Stimulated activated CD4-positive, alpha-beta T cell treated with anti-CD3 and anti-CD28 coated beads, Interleukin-12 subunit alpha, Interleukin-12 subunit beta, amount 100 ng/mL, for 4 hours (primary cell): ENCODE measurements around the gene SLC9A8.
"Not testable (repeated sequence)": the region's sequence is repeated elsewhere in the genome, so short reads cannot be mapped to it uniquely, and the experiment has no call there.

ENCODE experiments used
- DNase-seq: peaks from one replicate; pipeline ENCODE4 v3.0.0-alpha.2; 2020

SLC9A8 gene

DNA sequence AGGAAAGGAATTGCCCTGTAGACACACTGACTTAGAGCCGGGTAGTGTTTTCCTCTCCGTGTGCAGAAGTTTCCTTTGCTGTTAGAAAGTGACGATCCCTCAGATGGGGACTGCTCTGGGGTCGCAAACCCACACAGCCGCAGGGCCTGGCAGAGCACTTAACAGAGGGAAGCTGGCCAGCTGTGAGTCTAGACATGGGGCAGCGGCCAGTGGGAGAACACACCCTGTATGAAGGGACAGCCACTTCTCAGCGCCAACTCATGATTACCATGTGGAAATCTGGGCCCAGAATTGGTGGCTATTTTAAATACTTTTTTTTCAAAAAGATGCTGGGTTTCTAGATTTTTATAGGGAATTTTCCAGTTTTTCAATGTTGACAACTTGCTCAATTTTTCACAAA is 39.4 kb downstream of the SLC9A8 start:
- no peak for DNase-seq

GRCh38 chr20:49852522-49853080 is 40.0 kb downstream of the SLC9A8 start:
- DNase-seq, result no peak

GRCh38 chr20:49853640-49854039 is 41.0 kb downstream of the SLC9A8 start:
- DNase-seq, result no peak

- DNase-seq, result no peak
Measured at GRCh38 chr20:49854190-49854875, 41.7 kb downstream of the SLC9A8 start.

DNA sequence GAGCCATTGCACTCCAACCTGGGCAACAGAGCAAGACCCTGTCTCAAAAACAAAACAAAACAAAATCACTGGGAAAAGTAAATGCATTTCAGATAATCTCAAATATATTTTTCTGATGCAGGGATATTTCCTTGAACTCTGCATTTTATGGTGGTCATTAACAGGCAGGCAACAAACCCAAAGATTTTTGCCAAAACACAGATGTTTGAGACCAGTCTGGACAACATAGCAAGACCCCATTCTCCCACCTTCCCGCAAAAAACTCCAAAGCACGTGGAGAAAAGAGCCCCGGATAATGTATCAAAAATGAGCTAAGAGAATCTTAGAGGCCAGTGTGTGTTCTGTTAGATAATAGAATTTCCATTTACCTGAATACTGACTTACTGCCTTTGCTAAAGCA is 44.3 kb downstream of the SLC9A8 start:
- no peak for DNase-seq

DNA sequence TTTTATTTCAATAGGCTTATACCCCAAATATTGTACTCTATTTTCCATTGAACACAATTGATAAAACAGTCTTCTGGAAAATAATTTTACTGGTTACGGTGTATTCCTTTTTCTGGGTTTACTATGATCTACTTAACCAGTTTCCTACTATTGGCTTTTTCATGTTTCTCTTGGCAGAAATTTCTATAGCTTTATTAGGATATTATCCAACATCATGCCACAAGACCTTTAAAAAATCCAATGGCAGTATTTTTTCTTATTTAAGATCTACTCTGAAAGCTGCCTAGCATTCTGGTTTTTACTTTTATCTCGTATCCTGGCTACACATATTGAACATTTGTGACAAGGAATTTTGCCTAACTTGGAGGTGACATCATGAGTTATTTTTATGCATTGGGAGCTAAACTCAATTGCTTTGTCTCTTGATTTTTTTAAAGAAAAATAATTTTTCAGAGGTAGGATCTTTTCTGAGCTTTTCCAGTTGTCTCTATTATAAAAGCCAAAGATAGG is 45.5 kb downstream of the SLC9A8 start:
- DNase-seq, result no peak

DNA sequence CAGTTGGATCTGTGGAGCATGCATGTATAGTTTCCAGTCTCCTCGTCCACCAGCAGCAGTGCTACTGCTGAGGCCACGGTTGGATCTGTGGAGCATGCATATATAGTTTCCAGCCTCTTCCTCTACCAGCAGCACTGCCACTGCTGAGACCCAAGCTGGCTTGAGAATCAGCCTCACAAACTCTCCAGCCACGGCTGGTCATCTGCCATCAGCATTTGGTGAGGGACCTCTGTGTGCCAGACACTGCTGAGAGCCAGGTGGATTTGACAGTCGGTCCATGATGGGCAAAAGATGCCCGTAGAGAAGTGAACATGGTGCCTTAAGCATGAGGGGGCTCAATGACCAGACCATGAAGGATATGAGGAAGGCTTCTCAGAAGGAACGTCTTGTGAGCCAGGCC is 46.4 kb downstream of the SLC9A8 start:
- DNase-seq, result no peak

- no peak for DNase-seq
Measured at GRCh38 chr20:49859807-49860206, 47.2 kb downstream of the SLC9A8 start.

GRCh38 chr20:49861232-49861631 is 48.6 kb downstream of the SLC9A8 start:
- DNase-seq, result not testable (repeated sequence)

GRCh38 chr20:49862607-49863200 is 50.1 kb downstream of the SLC9A8 start:
- DNase-seq, result no peak

DNA sequence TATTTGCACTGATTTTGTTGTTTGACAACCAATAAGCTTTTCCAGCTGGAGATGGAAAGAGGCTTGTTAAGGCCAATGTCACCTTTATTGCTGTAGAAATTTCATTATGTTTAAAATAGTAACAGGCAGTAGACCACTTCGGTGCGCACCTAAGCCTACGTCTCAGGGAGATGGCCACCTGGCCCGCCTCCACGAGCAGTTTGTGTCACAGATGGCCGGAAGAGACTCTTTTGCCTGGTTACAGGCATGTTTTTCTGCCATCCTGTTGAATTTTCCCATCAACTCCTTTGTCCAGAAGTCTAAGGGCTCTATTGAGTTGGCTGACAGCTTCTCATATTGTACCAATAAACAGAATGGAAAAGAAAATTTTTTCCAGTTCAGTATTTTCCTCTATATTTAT is 51.0 kb downstream of the SLC9A8 start:
- no peak for DNase-seq

GRCh38 chr20:49865559-49865958 is 52.9 kb downstream of the SLC9A8 start:
- DNase-seq, result no peak

DNA sequence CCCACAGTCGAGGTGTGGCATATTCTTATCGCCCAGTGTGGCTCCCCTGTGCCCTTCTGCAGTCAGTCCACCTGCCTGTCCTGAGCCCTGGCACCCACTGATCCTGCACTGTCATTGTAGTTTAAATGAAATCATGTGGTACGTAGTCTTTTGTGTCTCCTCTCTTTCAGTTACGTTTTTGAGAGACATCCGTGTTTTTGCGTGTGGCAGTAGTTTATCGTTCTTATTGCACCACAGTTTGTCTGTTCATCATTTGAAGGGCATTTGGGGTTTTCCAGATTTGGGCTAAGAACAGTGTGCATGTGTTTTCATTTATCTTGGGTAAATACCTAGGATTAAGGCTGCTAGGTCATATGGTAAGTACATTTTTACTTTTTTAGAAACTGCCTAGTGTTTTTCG is 53.4 kb downstream of the SLC9A8 start:
- no peak for DNase-seq

- no peak for DNase-seq
Measured at GRCh38 chr20:49867453-49868215, 55.0 kb downstream of the SLC9A8 start.

DNA sequence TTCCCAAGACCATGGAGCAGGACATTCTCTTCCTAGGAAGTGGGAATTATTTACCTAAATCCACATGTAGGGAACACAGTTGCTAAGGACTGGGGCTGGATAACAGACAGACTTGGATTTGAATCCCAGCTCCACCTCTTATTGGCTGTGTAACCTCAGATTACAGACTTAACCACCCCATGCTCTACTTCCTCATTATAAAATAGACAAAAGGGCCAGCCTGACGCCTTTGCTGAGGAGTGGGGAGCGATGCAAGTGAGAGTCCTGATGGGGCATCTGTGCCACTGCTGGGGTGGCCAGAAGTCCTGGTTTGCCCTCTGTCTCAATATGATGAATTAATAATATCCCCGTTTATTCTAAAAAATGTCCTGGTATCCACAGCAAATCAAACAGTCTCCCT is 55.9 kb downstream of the SLC9A8 start:
- DNase-seq, result no peak

DNA sequence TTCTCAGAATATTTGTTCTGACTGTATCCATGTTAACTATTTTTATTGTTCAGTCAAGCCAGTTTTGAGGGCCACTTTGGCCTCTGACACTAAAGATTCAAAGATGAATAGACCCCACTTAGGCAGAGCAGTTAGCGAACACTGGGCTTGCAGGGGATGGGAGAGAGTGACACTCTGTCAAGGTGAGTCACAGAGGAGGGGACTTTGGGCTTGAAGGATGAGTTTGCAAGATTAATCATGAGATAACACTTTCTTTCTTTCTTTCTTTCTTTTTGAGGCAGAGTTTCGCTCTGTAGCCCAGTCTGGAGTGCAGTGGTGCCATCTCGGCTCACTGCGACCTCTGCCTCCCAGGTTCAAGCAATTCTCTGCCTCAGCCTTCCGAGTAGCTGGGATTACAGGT is 56.3 kb downstream of the SLC9A8 start:
- DNase-seq, result no peak

DNA sequence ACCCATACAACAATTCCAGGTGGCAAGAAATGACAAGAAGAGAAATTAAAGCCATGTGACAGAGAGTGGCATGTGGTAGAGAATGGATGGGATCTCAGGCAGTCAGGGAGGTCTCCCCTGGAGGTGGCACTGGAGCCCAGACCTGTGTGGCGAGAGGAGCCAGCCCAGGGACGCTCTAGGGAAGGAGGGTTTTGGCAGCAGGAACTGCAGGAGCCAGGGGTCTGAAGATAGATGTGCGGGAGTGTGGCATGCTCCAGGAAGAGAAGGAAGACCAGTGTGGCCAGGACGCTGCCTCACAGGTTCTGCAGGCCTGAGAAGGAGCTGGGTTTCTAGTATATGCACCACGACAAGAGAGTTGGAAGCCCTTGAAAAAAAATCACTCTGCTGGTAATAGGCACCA is 57.6 kb downstream of the SLC9A8 start:
- DNase-seq, result no peak

GRCh38 chr20:49871391-49871948 is 58.8 kb downstream of the SLC9A8 start:
- DNase-seq, result no peak

- no peak for DNase-seq
Measured at GRCh38 chr20:49872056-49872455, 59.4 kb downstream of the SLC9A8 start.

GRCh38 chr20:49874696-49875095 is 62.1 kb downstream of the SLC9A8 start:
- no peak for DNase-seq

GRCh38 chr20:49877386-49877921 is 64.8 kb downstream of the SLC9A8 start:
- DNase-seq, result no peak

DNA sequence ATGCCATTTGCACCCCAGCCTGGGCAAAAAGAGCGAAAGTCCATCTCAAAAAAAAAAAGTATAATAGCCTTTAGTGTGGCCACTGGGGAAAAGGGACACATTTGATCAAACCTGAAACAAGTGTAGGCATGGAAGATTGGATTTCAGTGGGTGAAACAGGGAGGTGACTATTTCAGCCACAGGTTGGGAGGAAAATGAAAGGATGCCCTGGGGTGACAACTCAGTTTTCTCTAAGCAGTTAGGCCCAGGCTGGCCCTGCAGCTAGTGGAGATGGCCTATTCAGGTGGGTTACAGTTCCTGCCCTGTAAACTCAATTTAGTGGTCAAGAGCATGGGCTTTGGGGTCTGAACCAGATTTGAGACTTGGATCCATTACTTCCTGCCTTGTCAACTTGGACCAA is 66.3 kb downstream of the SLC9A8 start:
- DNase-seq, result no peak

DNA sequence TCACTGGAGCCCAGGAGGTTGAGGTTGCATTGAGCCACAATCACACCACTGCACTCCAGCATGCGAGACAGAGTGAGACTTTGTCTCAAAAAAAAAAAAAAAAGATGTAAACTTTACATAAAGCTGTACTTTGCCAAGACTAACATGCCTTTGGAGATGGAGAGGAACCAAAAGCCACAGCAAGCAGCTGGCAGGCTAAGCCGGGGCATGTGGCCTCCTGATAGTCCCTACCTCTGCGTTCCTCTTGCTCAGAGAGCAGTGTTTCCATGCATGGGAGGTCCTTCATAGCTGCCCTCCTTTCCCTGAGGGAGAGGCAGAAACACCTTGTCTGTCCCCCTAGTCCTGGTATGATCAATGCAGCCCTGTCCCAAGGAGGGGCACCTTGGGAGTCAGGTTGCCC is 67.5 kb downstream of the SLC9A8 start:
- no peak for DNase-seq
